C4-2B (cell line): Measurements from ENCODE around the gene SSH3.

Experiments used
- ZFX ChIP-seq: fragments of 450-650 bp; IDR thresholded peaks from 2 replicates; pipeline ENCODE4 v1.6.1; 2017
- TF ChIP-seq, protein P1 (sequence below): fragments of 450-650 bp; conservative IDR thresholded peaks from 2 replicates; pipeline ENCODE4 v1.5.1; 2017; ENCODE audit warnings: mild to moderate bottlenecking

DNA sequence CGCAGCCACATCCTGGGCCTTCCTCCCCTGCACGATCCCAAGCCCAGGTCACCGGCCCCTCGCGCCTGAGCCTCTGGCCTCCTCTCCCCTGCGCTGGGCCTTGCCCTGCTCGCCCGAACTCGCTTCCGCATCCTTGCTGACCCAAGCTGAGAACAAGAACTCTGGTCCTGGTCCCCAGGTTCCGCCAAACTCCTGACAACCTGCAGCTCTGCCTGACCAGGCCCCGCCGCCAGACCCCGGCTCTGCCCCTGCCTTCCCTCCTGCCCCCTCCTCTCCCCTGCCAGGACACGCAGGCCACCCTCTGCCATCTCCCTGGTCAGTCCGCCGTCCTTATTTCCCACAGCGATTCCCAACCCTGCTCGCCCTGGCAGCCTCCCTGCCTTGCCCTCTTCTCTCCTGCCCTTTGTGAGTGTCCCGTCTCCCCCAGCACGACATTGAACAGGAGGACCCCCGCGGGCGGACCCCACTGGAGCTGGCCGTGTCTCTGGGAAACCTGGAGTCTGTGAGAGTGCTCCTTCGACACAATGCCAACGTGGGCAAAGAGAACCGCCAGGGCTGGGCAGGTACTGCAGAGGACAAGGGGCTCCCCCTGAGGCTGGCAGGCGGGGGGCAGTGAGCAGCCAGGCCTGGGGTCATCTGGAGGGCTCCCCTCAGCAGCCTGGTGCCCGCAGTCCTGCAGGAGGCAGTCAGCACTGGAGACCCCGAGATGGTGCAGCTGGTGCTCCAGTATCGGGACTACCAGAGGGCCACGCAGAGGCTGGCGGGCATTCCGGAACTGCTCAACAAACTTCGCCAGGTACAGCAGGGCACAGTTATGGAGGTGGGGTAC lies 13.5 kb upstream of the SSH3 start:
- TF ChIP-seq, protein P1, sequence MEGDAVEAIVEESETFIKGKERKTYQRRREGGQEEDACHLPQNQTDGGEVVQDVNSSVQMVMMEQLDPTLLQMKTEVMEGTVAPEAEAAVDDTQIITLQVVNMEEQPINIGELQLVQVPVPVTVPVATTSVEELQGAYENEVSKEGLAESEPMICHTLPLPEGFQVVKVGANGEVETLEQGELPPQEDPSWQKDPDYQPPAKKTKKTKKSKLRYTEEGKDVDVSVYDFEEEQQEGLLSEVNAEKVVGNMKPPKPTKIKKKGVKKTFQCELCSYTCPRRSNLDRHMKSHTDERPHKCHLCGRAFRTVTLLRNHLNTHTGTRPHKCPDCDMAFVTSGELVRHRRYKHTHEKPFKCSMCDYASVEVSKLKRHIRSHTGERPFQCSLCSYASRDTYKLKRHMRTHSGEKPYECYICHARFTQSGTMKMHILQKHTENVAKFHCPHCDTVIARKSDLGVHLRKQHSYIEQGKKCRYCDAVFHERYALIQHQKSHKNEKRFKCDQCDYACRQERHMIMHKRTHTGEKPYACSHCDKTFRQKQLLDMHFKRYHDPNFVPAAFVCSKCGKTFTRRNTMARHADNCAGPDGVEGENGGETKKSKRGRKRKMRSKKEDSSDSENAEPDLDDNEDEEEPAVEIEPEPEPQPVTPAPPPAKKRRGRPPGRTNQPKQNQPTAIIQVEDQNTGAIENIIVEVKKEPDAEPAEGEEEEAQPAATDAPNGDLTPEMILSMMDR = no peak
- TF ChIP-seq ZFX = peak; percentile 68; the same call in 1 of the 2 replicates
